A549 (cell line): Measurements from ENCODE around the gene DHDH.

Experiments
- CBX2 ChIP-seq: fragments of 200-600 bp; sonication (generic); IDR thresholded peaks from 2 replicates; pipeline ENCODE4 v1.6.1; 2016; ENCODE audit warnings: low read depth, mild to moderate bottlenecking, borderline replicate concordance
- CHD2 ChIP-seq: fragments of 150-350 bp; IDR thresholded peaks from 2 replicates; pipeline ENCODE4 v1.6.1; 2014; ENCODE audit warnings: low read length; ENCODE audit not compliant: partially characterized antibody
- EHMT2 ChIP-seq: fragments of 200-600 bp; sonication (generic); IDR thresholded peaks from 2 replicates; pipeline ENCODE4 v1.6.1; 2016; ENCODE audit warnings: antibody characterized with exemption, low read depth, mild to moderate bottlenecking, moderate library complexity
- FOSL2 ChIP-seq, 2 experiments: fragments of 450-650 bp in 1 of 2; fragments of >200 bp in 1 of 2; sonication (Bioruptor Twin) in 1 of 2; formaldehyde crosslinking; IDR thresholded peaks; 2 replicates each; pipeline versions ENCODE4 v1.5.0 to v1.6.1; 2016 to 2020; ENCODE audit warnings: mild to moderate bottlenecking in 1 of 2, moderate library complexity in 1 of 2
- USF2 ChIP-seq: fragments of 450-650 bp; IDR thresholded peaks from 2 replicates; pipeline ENCODE4 v1.6.1; 2014; ENCODE audit warnings: antibody characterized with exemption

DNA sequence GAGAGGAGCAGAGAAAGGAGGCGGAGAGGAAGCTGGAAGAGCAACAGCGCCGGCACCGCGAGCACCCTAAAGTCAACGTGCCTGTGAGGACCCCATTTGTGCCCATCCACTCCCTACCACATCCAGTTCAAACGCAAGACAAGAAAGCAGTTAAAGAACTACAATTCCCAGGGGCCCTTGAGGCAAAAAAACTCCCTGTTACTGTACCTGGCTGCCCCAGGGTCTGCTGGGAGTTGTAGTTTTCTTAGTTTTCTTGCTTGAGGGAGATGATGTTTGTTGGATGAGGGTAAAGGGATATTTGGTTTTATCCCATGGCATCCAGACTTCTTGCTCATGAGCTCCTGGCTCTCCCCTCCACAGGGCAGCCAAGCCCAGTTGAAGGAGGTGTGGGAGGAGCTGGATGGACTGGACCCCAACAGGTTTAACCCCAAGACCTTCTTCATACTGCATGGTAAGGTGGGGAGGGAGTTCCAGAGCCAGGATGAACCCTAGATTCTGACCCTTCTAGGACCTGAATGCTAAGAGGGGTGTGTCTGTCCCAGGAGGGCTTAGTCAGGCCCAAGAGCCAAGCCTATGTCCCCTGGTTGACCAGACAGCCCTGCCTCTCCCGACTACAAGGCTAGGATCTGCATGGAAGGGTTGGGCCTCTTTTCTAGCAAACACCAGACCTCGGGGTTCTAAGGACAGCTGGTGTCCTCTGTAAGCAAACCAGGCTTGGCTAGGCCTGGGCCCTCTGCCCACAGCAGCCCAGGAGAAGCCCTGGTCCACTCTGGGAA is 20.2 kb upstream of the DHDH start:
- TF ChIP-seq USF2 (no peak), EHMT2 (no peak), CHD2 (no peak), CBX2 (no peak), FOSL2 (IDR thresholded peaks at IDR 0.05) (no peak), FOSL2 (CRISPR knock-in tag; IDR thresholded peaks at IDR 0.05) (no peak)
